Spleen (tissue), 11 donors: Measurements from ENCODE around the gene CAPN9. TPM values are rescaled to one million over a fixed set of nuclear protein-coding genes. Genes with fewer than 3 reads are reported as not detected.

Experiments
- DNase-seq: peaks from one replicate; pipeline ENCODE4 v3.0.0-alpha.2; 2020
- H3K27ac ChIP-seq, 8 donors: fragments of 200-600 bp; sonication (generic) in 7 of 8; 1 replicate in 4 of 8; 2 replicates in 4 of 8; pipeline versions ENCODE4 v1.5.0 to v1.8.0; 2016 to 2021; ENCODE audit warnings: inconsistent platforms in 4 of 8, mild to moderate bottlenecking in 4 of 8, moderate library complexity in 1 of 8
- H3K27me3 ChIP-seq, 7 donors: fragments of 200-600 bp; sonication (generic) in 6 of 7; replicated peaks in 1 of 7; 1 replicate in 4 of 7; 2 replicates in 3 of 7; pipeline versions ENCODE4 v1.5.0 to v1.8.0; 2016 to 2021; ENCODE audit warnings: inconsistent platforms in 3 of 7, mild to moderate bottlenecking in 1 of 7
- H3K36me3 ChIP-seq, 6 donors: fragments of 200-600 bp; sonication (generic) in 5 of 6; 1 replicate in 4 of 6; 2 replicates in 2 of 6; pipeline versions ENCODE4 v1.5.0 to v1.8.0; 2016 to 2021; ENCODE audit warnings: inconsistent platforms in 2 of 6
- H3K4me1 ChIP-seq, 6 donors: fragments of 200-600 bp; sonication (generic) in 5 of 6; 1 replicate in 3 of 6; 2 replicates in 3 of 6; pipeline versions ENCODE4 v1.5.0 to v1.8.0; 2016 to 2021; ENCODE audit warnings: inconsistent platforms in 3 of 6
- H3K4me3 ChIP-seq, 8 donors: fragments of 200-600 bp; sonication (generic) in 7 of 8; 1 replicate in 4 of 8; 2 replicates in 4 of 8; pipeline versions ENCODE4 v1.5.0 to v1.8.0; 2016 to 2021; ENCODE audit warnings: inconsistent platforms in 4 of 8, mild to moderate bottlenecking in 4 of 8, moderate library complexity in 2 of 8
- H3K9me3 ChIP-seq, 8 donors: fragments of 200-600 bp; sonication (generic) in 7 of 8; 1 replicate in 4 of 8; 2 replicates in 4 of 8; pipeline versions ENCODE4 v1.5.0 to v1.8.0; 2016 to 2021; ENCODE audit warnings: inconsistent platforms in 4 of 8
- POLR2A ChIP-seq, 3 donors: fragments of 450-650 bp; IDR thresholded peaks; one replicate each; pipeline ENCODE4 v1.5.1; 2017; ENCODE audit warnings: antibody characterized with exemption in 3 of 3, mild to moderate bottlenecking in 1 of 3
- POLR2AphosphoS5 ChIP-seq, 3 donors: sonication (generic); formaldehyde crosslinking; IDR thresholded peaks; one replicate each; pipeline ENCODE4 v1.5.1; 2017; ENCODE audit warnings: antibody characterized with exemption in 3 of 3
- WGBS, 5 donors: extraction: QIAGEN DNeasy Blood & Tissue Kit in 3 of 5; methylation state at CpG; one replicate each; pipeline versions ENCODE4 v1.1.5 to v1.1.7; 2013 to 2018; 5-methylcytosine and 5-hydroxymethylcytosine counted together
- intact Hi-C: fragments of 100-400 bp; cut with DNase I; formaldehyde crosslinking; loops from one replicate; pipeline ENCODE4 v1.15.0; 2023; ENCODE audit warnings: low total_unique reads
- polyA plus RNA-seq, 3 donors: library from polyadenylated mRNA; stranded (reverse); fragments of 200-250 nt; gene quantifications; one replicate each; pipeline ENCODE4 v1.2.1, GENCODE V29; 2013
- total RNA-seq, 7 donors: library from RNA; depleted of rRNA in 3 of 7; stranded (reverse); fragments of >200 nt in 3 of 7; fragmentation: NEBNext Ultra II Directional in 4 of 7; extraction: Animal tissue kit (Norgen Biotek cat#: 25700) in 4 of 7; gene quantifications; one replicate each; pipeline versions ENCODE4 v1.1.0 to v1.2.1, GENCODE V29; 2016 to 2021
- TF ChIP-seq, protein P1 (sequence below), 11 experiments: fragments of 200-600 bp in 7 of 11; fragments of 450-650 bp in 4 of 11; sonication (generic) in 4 of 11; IDR thresholded peaks in 8 of 11; conservative IDR thresholded peaks in 3 of 11; 1 replicate in 7 of 11; 2 replicates in 4 of 11; pipeline versions ENCODE4 v1.4.0 to v1.8.0; 2016 to 2021; ENCODE audit warnings: antibody characterized with exemption in 11 of 11, inconsistent platforms in 4 of 11, mild to moderate bottlenecking in 1 of 11
- donor health status: healthy with polysubstance abuse.
- donor health status: DM: no; HTN: no; CAD: no; lungs with moderate emphysema.
- donor health status: DM: no; HTN: no; CAD: no.
- donor health status: Bipolar disorder and iron deficiency.
- donor health status: healthy.
- donor health status: DM: no; HTN: no; CAD: no.
- donor health status: DM: yes; HTN: yes; CAD: no.

Gene CAPN9
- total and polyA plus RNA-seq, 10 donors = 0.05 TPM; not detected in 9

DNA sequence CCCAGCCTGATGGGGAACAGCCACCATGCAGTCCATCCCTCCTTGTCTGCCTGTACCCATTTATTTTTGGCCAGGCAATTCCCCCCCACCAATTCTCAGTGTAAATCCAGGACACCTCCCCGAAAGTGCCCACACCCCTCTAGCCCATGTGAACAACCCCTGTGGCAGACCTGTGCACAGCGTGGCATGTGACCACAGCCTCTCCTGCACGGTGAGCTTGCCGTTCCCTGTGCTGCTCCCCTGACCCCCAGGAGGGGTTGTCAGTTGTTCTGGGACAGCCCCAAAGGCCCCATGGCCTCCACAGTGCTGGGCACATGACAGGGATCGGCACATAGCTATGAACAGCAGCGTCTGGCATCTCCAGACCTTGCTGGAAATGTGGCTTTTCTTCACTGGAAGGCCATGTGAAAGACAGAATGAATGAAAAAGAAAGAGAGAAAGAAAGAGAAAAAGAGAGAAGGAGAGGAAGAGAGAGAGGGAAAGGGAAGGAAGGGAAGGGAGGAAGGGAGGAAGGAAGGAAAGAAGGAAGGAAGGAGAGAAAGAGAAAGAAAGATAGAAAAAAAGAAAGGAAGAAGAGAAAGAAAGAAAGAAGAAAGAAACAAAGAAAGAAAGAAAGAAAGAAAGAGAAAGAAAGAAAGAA is 3.9 kb downstream of the CAPN9 start:
- no peaks in the 10 kb centered on the region for H3K36me3 ChIP-seq
- peaks cover 0 to 15% (median 2%) of the 10 kb centered on the region in 6 donors for H3K4me1 ChIP-seq
- intact Hi-C loops = no loop called here
- no peaks in the 10 kb centered on the region for H3K9me3 ChIP-seq
- peak; percentile 48 for DNase-seq
- H3K27ac ChIP-seq = no peak overlapping the region
- H3K27me3 ChIP-seq = no peaks in the 10 kb centered on the region
- 67 to 83% (median 74%) methylated on average over 6 of the region's 6 CpGs for WGBS, 5 donors
- TF ChIP-seq POLR2AphosphoS5 (IDR thresholded peaks at IDR 0.05) = no peak
- H3K4me3 ChIP-seq = no peak overlapping the region

DNA sequence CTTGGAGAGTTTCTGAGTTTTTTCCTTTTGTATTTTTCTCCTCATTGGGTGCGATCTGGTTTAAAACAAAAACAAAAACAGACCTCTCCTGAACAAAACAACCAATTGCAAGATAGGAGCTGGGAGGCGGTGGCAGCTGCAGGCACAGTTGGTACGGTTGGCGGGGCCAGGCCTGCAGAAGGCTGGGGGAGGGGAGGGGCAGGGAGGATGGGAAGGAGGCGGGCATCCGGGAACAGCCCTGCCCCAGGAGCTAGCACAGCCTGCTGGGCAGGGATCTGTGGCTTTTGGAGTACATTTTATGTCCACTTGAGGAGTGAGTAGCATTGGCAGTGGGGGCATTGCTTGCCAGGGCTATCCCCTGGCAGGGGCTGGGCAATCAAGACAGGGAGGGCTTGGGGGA is 5.2 kb downstream of the CAPN9 start:
- peaks cover 0 to 15% (median 2%) of the 10 kb centered on the region in 6 donors for H3K4me1 ChIP-seq
- H3K27ac ChIP-seq = no peak overlapping the region
- intact Hi-C loops = no loop called here
- 75 to 94% (median 92%) methylated on average over 6 of the region's 6 CpGs for WGBS, 5 donors
- peak; percentile 67 for DNase-seq
- no peak overlapping the region for H3K4me3 ChIP-seq
- no peaks in the 10 kb centered on the region for H3K36me3 ChIP-seq
- no peaks in the 10 kb centered on the region for H3K27me3 ChIP-seq
- H3K9me3 ChIP-seq = no peaks in the 10 kb centered on the region
- TF ChIP-seq, protein P1, sequence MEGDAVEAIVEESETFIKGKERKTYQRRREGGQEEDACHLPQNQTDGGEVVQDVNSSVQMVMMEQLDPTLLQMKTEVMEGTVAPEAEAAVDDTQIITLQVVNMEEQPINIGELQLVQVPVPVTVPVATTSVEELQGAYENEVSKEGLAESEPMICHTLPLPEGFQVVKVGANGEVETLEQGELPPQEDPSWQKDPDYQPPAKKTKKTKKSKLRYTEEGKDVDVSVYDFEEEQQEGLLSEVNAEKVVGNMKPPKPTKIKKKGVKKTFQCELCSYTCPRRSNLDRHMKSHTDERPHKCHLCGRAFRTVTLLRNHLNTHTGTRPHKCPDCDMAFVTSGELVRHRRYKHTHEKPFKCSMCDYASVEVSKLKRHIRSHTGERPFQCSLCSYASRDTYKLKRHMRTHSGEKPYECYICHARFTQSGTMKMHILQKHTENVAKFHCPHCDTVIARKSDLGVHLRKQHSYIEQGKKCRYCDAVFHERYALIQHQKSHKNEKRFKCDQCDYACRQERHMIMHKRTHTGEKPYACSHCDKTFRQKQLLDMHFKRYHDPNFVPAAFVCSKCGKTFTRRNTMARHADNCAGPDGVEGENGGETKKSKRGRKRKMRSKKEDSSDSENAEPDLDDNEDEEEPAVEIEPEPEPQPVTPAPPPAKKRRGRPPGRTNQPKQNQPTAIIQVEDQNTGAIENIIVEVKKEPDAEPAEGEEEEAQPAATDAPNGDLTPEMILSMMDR (IDR thresholded peaks at IDR 0.05 in 8 of 11, conservative IDR thresholded peaks at IDR 0.05 in 3 of 11) = no peak
- TF ChIP-seq POLR2A (IDR thresholded peaks at IDR 0.05) = no peak
- no peak for TF ChIP-seq POLR2AphosphoS5 (IDR thresholded peaks at IDR 0.05)

DNA sequence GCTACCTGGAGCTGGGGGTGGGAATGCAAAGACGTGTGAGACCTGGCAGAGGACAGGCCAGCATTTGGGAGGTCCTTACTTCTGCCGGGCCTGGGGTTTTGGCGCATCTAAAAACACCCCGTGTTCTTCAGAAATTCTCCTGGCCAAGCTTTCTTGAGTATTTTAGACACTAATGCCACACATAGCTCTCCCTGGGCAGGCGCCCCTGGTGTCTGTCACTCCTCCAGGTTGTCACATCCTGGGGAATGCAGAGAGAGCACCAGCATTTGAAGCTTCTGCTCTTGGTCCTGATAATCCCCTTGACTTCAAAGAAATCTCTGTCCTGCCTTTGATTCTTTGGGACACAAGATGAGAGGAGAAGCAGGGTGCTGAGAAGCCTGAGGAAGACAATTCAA is 6.0 kb downstream of the CAPN9 start:
- H3K27ac ChIP-seq = no peak overlapping the region
- intact Hi-C loops = no loop called here
- peaks cover 0 to 2% (median 0%) of the 10 kb centered on the region in 7 donors for H3K27me3 ChIP-seq
- peak; percentile 48 for DNase-seq
- TF ChIP-seq POLR2AphosphoS5 (IDR thresholded peaks at IDR 0.05) (no peak), POLR2A (IDR thresholded peaks at IDR 0.05) (no peak)
- TF ChIP-seq, protein P1 (IDR thresholded peaks at IDR 0.05 in 8 of 11, conservative IDR thresholded peaks at IDR 0.05 in 3 of 11) = no peak
- no peaks in the 10 kb centered on the region for H3K36me3 ChIP-seq
- H3K4me3 ChIP-seq = no peak overlapping the region
- H3K9me3 ChIP-seq = no peaks in the 10 kb centered on the region
- 88 to 89% (median 89%) methylated on average over 5 of the region's 5 CpGs for WGBS, 5 donors
- H3K4me1 ChIP-seq = peaks cover 0 to 15% (median 2%) of the 10 kb centered on the region in 6 donors

DNA sequence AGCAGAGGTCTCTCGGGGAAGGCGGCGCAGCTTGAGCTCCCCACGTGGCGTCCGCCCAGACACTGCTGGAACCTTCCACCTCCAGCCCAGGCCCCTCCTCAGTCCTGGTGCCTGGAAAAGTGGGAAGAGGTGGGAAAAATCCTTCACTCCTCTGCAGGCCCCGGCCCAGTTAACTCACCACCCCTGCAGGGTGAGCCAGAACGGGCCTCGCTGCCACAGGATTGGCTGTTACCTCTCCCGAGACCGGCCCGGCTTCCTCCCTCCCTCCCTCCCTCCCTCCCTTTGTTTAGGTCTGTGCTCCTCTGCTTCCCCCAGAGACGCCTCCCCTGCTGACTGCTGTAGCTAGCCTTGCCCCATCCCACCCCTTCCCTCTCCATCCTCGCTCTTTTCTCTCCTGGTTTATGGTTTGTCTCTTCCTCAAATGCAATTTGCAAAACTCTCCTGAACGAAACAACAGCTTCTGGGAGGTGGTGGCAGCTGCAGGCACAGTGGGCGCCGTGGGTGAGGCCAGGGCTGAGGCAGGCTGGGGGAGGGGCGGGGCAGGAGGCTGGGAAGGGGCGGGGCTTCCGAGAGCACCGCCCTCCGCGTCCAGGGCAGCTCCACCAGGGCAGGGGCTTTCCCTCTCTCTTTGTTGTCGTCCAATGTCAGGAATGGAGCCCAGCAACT is 6.5 kb downstream of the CAPN9 start:
- WGBS, 5 donors = 22 to 36% (median 25%) methylated on average over 22 to 24 of the region's 24 CpGs
- no peaks in the 10 kb centered on the region for H3K36me3 ChIP-seq
- H3K4me1 ChIP-seq = peaks cover 0 to 15% (median 2%) of the 10 kb centered on the region in 6 donors
- H3K9me3 ChIP-seq = no peaks in the 10 kb centered on the region
- DNase-seq = peak; percentile 56
- TF ChIP-seq POLR2AphosphoS5 (IDR thresholded peaks at IDR 0.05) (no peak), POLR2A (IDR thresholded peaks at IDR 0.05) (no peak)
- TF ChIP-seq, protein P1 (IDR thresholded peaks at IDR 0.05 in 8 of 11, conservative IDR thresholded peaks at IDR 0.05 in 3 of 11) = no peak
- H3K27ac ChIP-seq = no peak overlapping the region
- intact Hi-C loops = no loop called here
- peak overlapping the region in 2 of 8 donors; percentile 13 to 42 for H3K4me3 ChIP-seq
- H3K27me3 ChIP-seq = peaks cover 0 to 2% (median 0%) of the 10 kb centered on the region in 7 donors
